Activated CD8-positive, alpha-beta memory T cell treated with anti-CD3 and anti-CD28 coated beads, Interleukin-2, amount 10 ng/mL, durations not matched to agents 7 days and 5 days (primary cell): ENCODE results near the gene TPPP2. TPM values are rescaled to one million over a fixed set of nuclear protein-coding genes. Genes with fewer than 3 reads are reported as not detected.
A peak's percentile ranks its signal among the peaks of the same experiment; 100 is the strongest.

Source experiments
- ATAC-seq: fragments of 150-1000 bp; cut with Tn5 transposase; one replicate; pipeline ENCODE4 v1.10.0; 2021; ENCODE audit warnings: moderate library complexity
- CTCF ChIA-PET: fragments of 350-600 bp; sonication (Branson Sonifier 250); formaldehyde crosslinking; loops from one replicate; lab custom pipeline; 2021; ENCODE audit warnings: antibody characterized with exemption; lab: Charles Lee
- DNase-seq: peaks from one replicate; pipeline ENCODE4 v3.0.0-alpha.2; 2020
- H3K27ac Mint-ChIP-seq: one replicate; pipeline ENCODE4 v1.8.0; 2021; ENCODE audit warnings: mild to moderate bottlenecking, mixed read lengths
- H3K27me3 Mint-ChIP-seq: one replicate; pipeline ENCODE4 v1.8.0; 2021; ENCODE audit warnings: mixed read lengths
- H3K36me3 Mint-ChIP-seq: one replicate; pipeline ENCODE4 v1.8.0; 2021; ENCODE audit warnings: mild to moderate bottlenecking, mixed read lengths
- H3K4me1 Mint-ChIP-seq: one replicate; pipeline ENCODE4 v1.8.0; 2021; ENCODE audit warnings: mixed read lengths
- H3K4me3 Mint-ChIP-seq: one replicate; pipeline ENCODE4 v1.8.0; 2021; ENCODE audit warnings: mild to moderate bottlenecking, moderate library complexity, mixed read lengths
- H3K9me3 Mint-ChIP-seq: one replicate; pipeline ENCODE4 v1.8.0; 2022; ENCODE audit warnings: low read depth, mixed read lengths
- total RNA-seq, 2 experiments: library from RNA; stranded (reverse); gene quantifications; one replicate each; pipeline ENCODE4 v1.2.3, GENCODE V29; 2021

The TPPP2 gene
- total RNA-seq, 2 experiments from 2014 or later: not detected

DNA sequence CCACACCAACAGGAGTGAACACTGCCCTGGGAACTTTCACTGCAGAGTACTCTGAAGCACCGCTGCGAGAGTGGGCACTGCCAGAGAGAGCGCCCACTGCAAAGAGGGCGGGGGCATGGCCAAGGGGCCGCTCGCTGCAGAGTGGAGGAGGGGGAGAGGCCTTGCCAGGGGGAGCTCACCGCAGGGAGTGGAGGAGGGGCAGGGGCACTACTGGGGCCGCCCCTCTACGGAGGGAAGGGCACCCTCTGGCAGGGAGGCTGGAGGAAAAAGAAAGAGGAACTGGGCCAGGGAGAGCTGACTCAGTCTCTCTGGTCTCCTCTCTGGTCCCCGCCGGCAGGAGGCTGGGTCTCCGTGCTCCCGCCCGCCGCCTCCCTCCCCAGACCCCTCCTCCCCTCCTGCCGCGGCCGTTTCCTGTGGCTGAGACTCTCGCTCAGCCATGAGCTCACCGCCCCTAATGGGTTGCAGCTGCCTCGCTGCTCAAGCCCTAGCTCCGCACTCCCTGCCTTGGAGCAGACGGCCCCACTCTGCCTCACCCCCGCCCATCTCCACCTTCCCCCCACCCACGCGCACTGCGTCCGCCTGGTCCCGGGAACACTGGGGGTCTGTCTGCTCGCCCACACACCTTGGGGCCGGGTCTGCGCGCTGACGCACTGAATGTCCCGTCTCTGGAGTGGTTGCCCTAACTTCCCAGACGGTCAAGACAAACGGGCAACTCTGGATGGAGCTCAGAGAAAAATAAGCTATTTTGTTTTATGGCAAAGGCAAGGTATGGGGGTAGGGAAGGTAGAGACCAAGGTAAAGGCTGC, 41.4 kb downstream of the TPPP2 start:
- Mint-ChIP-seq H3K9me3 (no peaks in the 10 kb centered on the region), H3K4me3 (peak overlapping the region; percentile 62), H3K27me3 (peaks cover 65% of the 10 kb centered on the region), H3K36me3 (no peaks in the 10 kb centered on the region), H3K27ac (no peak overlapping the region), H3K4me1 (peaks cover 31% of the 10 kb centered on the region)
- peak; percentile 71 for DNase-seq
- CTCF ChIA-PET: interaction anchor here (1.0 to 5.9 kb wide), 10 partner anchors 17 to 101 kb away, joined by 3 to 74 read pairs (median 6); partner anchors contain the start of gene TMEM253
- ATAC-seq: peak; percentile 57

GRCh38 chr14:21072031-21072473, 42.0 kb downstream of the TPPP2 start:
- CTCF ChIA-PET: interaction anchor here (0.7 to 5.9 kb wide), 9 partner anchors 10 to 101 kb away, joined by 3 to 74 read pairs (median 6); partner anchors contain the start of gene TMEM253
- Mint-ChIP-seq H3K36me3 (no peaks in the 10 kb centered on the region), H3K4me3 (no peak overlapping the region), H3K4me1 (peaks cover 31% of the 10 kb centered on the region), H3K27ac (no peak overlapping the region), H3K9me3 (no peaks in the 10 kb centered on the region), H3K27me3 (peaks cover 60% of the 10 kb centered on the region)
- no peak for DNase-seq
- no peak for ATAC-seq

GRCh38 chr14:21072781-21073339, 42.8 kb downstream of the TPPP2 start:
- ATAC-seq (no peak), DNase-seq (no peak)
- CTCF ChIA-PET: interaction anchor here (0.7 to 5.9 kb wide), 6 partner anchors 11 to 31 kb away, joined by 3 to 74 read pairs (median 25); no protein-coding TSS in a partner anchor
- H3K36me3 Mint-ChIP-seq: no peaks in the 10 kb centered on the region
- no peaks in the 10 kb centered on the region for H3K9me3 Mint-ChIP-seq
- peaks cover 52% of the 10 kb centered on the region for H3K27me3 Mint-ChIP-seq
- H3K27ac Mint-ChIP-seq: no peak overlapping the region
- peaks cover 31% of the 10 kb centered on the region for H3K4me1 Mint-ChIP-seq
- H3K4me3 Mint-ChIP-seq: no peak overlapping the region

- H3K4me3 Mint-ChIP-seq: no peak overlapping the region
- CTCF ChIA-PET: interaction anchor here (1.9 to 5.9 kb wide), 4 partner anchors 14 to 31 kb away, joined by 6 to 74 read pairs (median 28); no protein-coding TSS in a partner anchor
- ATAC-seq: no peak
- H3K4me1 Mint-ChIP-seq: peaks cover 25% of the 10 kb centered on the region
- no peaks in the 10 kb centered on the region for H3K36me3 Mint-ChIP-seq
- peaks cover 44% of the 10 kb centered on the region for H3K27me3 Mint-ChIP-seq
- no peak for DNase-seq
- H3K27ac Mint-ChIP-seq: no peak overlapping the region
- no peaks in the 10 kb centered on the region for H3K9me3 Mint-ChIP-seq
Measured at GRCh38 chr14:21073921-21074320, 43.9 kb downstream of the TPPP2 start.

DNA sequence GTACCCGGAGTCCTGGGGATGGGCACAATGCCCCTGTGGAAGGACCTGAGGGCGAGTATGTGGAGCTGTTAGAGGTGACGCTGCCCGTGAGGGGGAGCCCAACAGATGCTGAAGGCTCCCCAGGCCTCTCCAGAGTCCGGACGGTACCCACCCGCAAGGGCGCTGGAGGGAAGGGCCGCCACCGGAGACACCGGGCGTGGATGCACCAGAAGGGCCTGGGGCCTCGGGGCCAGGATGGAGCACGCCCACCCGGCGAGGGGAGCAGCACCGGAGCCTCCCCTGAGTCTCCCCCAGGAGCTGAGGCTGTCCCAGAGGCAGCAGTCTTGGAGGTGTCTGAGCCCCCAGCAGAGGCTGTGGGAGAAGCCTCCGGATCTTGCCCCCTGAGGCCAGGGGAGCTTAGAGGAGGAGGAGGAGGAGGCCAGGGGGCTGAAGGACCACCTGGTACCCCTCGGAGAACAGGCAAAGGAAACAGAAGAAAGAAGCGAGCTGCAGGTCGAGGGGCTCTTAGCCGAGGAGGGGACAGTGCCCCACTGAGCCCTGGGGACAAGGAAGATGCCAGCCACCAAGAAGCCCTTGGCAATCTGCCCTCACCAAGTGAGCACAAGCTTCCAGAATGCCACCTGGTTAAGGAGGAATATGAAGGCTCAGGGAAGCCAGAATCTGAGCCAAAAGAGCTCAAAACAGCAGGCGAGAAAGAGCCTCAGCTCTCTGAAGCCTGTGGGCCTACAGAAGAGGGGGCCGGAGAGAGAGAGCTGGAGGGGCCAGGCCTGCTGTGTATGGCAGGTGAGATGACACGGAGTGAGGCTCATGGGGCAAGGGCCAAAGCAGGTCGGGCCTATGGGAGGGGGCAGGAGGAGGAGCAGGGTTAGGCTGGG, 44.6 kb downstream of the TPPP2 start:
- H3K27ac Mint-ChIP-seq: no peak overlapping the region
- H3K4me1 Mint-ChIP-seq: peaks cover 19% of the 10 kb centered on the region
- peaks cover 36% of the 10 kb centered on the region for H3K27me3 Mint-ChIP-seq
- no peaks in the 10 kb centered on the region for H3K36me3 Mint-ChIP-seq
- H3K4me3 Mint-ChIP-seq: no peak overlapping the region
- ATAC-seq (no peak), DNase-seq (no peak)
- CTCF ChIA-PET: interaction anchor here (0.8 to 5.9 kb wide), 6 partner anchors 13 to 421 kb away, joined by 3 to 74 read pairs (median 8); no protein-coding TSS in a partner anchor
- H3K9me3 Mint-ChIP-seq: no peaks in the 10 kb centered on the region

DNA sequence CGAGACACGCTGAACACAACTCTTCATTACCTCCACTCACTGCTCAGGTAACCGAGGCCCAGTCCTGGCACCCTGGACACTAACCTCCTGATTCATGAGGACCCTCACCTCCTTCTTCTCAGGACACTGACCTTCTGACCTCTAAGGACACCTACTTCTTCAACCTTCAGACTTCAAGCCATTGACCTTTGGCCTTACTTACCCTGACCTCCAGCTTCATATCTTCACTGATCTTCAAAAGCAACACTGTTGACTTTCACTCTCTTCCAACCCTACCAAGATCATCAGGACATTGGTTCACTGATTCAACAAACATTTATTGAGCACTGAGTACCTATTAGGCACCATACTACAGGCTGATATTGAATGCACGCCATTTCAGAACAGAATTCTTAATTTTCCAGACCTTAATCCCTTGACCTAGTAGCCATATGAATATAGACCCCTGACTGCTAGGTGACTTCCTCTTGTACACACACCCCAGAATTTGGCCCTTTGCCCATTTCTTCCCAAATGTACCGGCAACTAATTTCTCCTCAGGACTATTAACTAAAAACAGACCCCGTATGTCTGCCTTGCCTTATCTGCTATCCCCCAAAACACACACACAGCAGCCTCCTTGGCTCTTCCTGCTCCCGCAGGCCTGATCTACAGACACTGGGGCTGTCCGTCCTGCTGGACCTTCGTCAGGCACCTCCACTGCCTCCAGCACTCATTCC, 45.9 kb downstream of the TPPP2 start:
- CTCF ChIA-PET: interaction anchor here (1.9 to 5.9 kb wide), 2 partner anchors 17 to 29 kb away, joined by 6 to 74 read pairs; no protein-coding TSS in a partner anchor
- ATAC-seq (no peak), DNase-seq (no peak)
- Mint-ChIP-seq H3K27me3 (peaks cover 26% of the 10 kb centered on the region), H3K36me3 (no peaks in the 10 kb centered on the region), H3K9me3 (no peaks in the 10 kb centered on the region), H3K27ac (no peak overlapping the region), H3K4me3 (no peak overlapping the region), H3K4me1 (peaks cover 11% of the 10 kb centered on the region)

DNA sequence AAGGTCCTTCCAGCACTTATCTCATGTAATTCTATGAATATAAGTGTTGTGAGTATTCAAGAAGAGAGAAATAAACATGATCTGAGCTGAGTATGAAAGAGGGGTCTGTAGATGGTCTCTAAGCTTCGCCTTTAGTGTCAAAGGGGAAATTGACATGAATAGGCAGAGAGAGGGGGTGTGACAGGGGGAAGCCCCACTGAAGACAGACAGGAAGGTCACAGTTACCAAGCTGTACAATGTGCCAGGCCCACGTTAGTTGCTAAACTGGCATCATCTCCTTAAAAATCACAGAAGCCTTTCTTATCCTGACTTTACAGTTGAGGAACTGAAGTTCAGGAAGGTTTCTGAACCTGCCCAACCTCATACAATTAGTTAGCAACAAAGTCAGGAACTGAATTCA, 47.7 kb downstream of the TPPP2 start:
- Mint-ChIP-seq H3K4me1 (no peaks in the 10 kb centered on the region), H3K27me3 (peaks cover 8% of the 10 kb centered on the region), H3K27ac (no peak overlapping the region), H3K9me3 (no peaks in the 10 kb centered on the region), H3K4me3 (no peak overlapping the region), H3K36me3 (no peaks in the 10 kb centered on the region)
- DNase-seq (no peak), ATAC-seq (no peak)
- CTCF ChIA-PET: interaction anchor here (2.1 kb wide), 1 partner anchor 15 kb away, joined by 7 read pairs; no protein-coding TSS in a partner anchor

DNA sequence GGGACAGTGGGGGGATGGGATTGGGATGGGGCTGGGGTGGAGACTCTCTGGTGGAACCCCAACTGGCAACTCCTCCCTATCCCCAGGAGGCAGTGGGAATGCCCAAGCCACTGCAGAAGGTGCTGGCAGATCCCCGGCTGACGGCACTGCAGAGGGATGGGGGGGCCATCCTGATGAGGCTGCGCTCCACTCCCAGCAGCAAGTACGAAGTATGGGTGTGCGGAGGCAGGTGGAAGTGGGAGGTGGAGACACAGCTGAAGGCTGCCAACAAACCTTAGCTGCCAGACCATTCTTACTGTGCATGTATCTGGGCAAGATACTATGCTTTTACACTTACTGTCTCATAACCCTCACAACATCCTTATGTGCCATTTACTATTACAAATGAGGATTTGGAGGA, 48.3 kb downstream of the TPPP2 start:
- H3K4me1 Mint-ChIP-seq: no peaks in the 10 kb centered on the region

DNA sequence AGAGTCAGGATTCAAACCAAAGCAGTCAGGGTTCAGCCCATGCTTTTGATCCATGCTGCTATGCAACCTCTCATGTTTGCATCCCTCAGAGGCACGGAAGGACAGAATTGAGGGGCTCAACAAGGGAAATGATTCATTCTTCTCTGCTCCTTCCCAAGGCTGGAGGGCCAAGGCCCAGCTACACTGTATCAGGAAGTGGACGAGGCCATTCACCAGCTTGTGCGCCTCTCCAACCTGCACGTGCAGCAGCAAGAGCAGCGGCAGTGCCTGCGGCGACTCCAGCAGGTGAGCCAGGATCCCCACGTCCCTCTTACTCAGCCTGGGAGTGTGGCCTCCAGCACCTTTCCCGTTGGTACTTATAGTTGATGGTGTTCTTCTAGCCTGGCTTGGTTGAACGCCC, 48.7 kb downstream of the TPPP2 start:
- H3K27ac Mint-ChIP-seq: no peak overlapping the region
- H3K4me1 Mint-ChIP-seq: no peaks in the 10 kb centered on the region
- DNase-seq: no peak
- no peaks in the 10 kb centered on the region for H3K9me3 Mint-ChIP-seq
- no peaks in the 10 kb centered on the region for H3K27me3 Mint-ChIP-seq
- no peaks in the 10 kb centered on the region for H3K36me3 Mint-ChIP-seq
- no peak for ATAC-seq
- H3K4me3 Mint-ChIP-seq: no peak overlapping the region
- CTCF ChIA-PET: interaction anchor here (1.2 kb wide), 1 partner anchor 14 kb away, joined by 8 read pairs; no protein-coding TSS in a partner anchor

More for the DNA sequence above, 48.3 kb downstream of the TPPP2 start:
- no peak for DNase-seq
- no peaks in the 10 kb centered on the region for H3K9me3 Mint-ChIP-seq
- CTCF ChIA-PET: interaction anchor here (2.1 kb wide), 1 partner anchor 14 kb away, joined by 7 read pairs; no protein-coding TSS in a partner anchor
- no peak overlapping the region for H3K4me3 Mint-ChIP-seq
- H3K36me3 Mint-ChIP-seq: no peaks in the 10 kb centered on the region
- peaks cover 3% of the 10 kb centered on the region for H3K27me3 Mint-ChIP-seq
- ATAC-seq: no peak
- no peak overlapping the region for H3K27ac Mint-ChIP-seq

DNA sequence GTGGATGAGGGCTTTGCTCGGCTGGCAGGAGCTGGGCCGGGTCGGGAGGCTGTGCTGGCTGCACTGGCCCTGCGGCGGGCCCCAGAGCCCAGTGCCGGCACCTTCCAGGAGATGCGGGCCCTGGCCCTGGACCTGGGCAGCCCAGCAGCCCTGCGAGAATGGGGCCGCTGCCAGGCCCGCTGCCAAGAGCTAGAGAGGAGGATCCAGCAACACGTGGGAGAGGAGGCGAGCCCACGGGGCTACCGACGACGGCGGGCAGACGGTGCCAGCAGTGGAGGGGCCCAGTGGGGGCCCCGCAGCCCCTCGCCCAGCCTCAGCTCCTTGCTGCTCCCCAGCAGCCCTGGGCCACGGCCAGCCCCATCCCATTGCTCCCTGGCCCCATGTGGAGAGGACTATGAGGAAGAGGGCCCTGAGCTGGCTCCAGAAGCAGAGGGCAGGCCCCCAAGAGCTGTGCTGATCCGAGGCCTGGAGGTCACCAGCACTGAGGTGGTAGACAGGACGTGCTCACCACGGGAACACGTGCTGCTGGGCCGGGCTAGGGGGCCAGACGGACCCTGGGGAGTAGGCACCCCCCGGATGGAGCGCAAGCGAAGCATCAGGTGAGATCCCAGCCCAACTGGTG, 51.6 kb downstream of the TPPP2 start:
- ATAC-seq (no peak), DNase-seq (no peak)
- Mint-ChIP-seq H3K27me3 (no peaks in the 10 kb centered on the region), H3K4me3 (no peak overlapping the region), H3K9me3 (no peaks in the 10 kb centered on the region), H3K27ac (no peak overlapping the region), H3K36me3 (no peaks in the 10 kb centered on the region), H3K4me1 (peaks cover 3% of the 10 kb centered on the region)
- CTCF ChIA-PET: interaction anchor here (1.5 kb wide), 1 partner anchor 10 kb away, joined by 3 read pairs; no protein-coding TSS in a partner anchor
